ENCODE measurements around the gene HS6ST3.
"Not testable (repeated sequence)": the region's sequence is repeated elsewhere in the genome, so short reads cannot be mapped to it uniquely, and the experiment has no call there.

HS6ST3 gene

DNA sequence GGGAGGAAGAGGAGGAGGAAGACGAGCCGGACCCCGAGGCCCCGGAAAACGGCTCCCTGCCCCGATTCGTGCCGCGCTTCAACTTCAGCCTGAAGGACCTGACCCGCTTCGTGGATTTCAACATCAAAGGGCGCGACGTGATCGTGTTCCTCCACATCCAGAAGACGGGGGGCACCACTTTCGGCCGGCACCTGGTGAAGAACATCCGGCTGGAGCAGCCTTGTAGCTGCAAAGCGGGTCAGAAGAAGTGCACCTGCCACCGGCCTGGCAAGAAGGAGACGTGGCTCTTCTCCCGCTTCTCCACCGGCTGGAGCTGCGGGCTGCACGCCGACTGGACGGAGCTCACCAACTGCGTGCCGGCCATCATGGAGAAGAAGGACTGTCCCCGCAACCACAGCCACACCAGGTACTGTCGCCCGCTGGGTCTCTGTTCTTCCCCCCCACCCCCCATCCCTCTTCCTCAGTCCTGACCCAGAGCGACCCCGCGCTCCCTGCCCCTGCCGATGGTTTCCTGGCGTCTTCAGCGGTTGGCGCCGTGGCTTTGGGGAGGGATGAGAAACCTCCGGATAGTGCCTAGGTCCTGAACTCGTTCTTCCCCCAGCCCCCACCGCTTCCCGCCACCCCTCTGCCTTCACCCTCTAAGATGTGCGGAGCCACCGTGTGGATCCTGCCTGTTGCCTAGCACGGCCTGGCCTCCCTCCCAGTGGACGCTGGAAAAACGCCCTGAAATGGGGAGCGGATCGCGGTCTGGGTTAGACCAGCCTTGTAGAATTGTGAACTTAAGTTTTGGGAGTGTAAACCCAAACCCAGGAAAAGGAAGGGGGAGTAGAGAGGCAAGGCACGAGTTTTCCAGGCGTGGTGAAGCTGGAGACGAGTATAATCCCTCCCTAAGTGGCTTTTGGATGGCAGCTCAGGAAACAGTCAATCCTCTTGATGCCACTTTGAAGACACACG, 1.5 kb downstream of the HS6ST3 start:
- DNase-seq (ENCODE audit: low read depth in 2 of 2), result no peak

DNA sequence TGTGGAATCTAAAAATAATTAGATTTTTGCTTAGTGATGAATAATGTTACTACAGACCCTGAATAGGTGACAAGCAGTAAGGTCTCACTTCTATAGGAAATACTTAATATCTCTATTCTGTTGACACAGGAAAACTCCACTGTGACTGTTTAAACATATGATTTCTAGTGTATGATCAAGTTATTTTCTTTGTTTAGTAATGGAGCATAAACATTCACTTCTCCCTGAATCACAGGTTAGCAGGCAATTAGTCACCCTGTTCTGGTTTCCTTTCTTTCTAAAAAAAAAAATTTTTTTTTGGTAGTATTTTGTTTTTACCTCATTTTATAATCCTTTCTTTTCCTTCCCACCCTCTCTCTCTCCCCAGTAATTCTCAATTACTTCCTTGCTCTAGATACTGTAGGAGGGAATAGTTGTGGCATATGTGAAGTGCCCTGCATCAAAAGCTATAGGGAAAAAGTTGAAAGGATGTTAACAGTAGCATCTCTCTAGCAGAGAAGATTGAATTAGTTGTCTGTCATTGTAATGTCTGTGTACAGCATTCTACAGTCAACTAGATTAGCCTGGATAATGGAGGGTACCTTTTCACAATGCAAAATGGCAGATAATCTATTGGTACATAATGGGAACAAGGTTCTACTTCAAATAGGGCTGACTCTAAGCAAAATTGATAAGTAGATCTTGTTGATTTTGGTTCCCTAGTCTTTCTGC, 3.5 kb downstream of the HS6ST3 start:
- no peak for DNase-seq (ENCODE audit: low read depth in 2 of 2)

DNA sequence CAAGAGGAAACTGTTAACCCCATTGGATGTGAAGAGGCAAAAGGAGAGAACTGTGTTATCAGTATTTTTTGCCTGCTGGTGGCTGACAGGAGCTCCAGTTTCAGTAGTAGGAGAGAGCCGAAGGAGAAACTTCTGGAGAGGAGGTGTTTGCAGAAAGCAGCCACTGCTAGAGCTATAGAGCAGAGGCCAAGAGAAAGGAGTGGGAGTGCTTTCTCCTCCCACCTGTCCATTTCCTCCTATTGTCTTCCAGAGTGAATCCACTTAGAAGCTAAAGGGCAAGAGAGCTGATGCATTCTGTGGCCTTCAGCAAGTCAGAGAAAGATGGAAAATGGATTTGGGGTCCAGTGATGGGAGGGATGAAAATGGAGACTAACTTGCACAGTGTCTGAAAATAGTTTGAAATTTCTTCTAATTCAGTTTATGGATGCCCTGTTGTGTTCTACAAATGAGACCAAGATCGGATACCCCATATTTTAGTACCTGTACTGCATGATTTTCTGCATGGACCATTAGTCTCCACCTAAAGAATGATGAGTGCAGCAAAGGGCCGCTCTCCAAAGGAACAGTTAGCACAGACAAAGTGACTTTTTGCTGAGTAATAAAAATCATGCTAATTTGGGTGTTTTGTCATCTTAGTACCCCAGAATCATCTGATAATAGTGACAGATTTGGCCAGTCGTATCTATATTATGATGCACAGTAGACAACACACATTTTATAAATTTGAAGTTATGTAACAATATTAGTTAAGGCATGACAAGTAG, 10.7 kb downstream of the HS6ST3 start:
- no peak for DNase-seq (ENCODE audit: low read depth in 2 of 2)

DNA sequence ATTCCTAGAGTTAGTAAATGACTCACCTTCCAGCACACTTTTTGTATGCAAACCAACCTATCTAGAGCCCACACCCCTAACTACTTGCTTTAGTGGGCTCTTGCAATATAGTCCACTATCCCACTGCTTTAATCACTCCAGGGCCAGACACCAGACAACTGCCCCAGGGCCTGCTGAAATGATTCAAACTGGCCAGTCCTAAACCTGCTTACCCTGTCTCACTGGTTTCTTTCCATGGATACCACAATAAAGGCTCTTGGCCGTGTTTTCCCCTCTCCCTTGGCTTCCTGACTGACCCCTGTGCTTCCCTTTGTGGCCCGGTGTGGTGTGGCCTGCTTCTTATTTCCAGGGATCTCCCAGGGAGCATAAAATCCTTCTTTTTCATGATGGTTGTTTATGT, 14.6 kb downstream of the HS6ST3 start:
- DNase-seq (ENCODE audit: low read depth in 2 of 2), result no peak

DNA sequence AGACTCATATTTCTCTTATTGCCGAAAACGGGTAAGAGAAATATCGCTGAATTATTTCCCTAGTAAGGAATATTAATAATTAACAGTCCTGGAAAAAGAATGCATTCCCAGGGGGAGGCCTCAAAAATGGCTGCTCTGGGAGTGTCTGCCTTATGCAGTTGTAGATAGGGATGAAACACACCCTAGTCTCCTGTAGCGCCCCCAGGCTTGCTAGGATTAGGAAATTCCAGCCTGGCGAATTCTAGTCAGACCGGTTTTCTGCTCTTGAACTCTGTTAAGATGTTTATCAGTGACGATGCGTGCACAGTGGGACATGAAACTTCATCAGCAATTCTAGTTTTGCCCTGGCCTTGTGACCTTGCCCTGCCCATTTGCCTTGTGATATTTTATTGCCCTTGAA, 18.2 kb downstream of the HS6ST3 start:
- DNase-seq (ENCODE audit: low read depth in 2 of 2), result not testable (repeated sequence)

DNA sequence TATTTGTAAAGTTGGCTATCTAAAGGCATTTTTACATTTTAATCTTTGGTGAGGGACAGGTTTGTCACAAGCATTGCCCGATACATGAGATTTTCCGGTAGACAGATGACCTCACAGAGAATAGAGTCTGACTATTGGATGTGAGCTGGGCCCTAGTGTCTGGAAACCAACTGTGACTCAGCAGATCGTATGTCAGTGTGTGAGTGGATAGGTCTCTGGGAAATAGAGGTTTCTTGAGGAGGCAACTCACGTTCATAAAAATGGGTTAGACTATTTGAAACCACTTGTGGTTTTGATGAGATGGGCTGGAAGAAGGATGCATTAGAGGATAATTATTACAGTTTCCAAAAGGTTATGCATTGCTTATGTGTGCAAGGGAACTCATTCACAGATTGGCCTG, 19.2 kb downstream of the HS6ST3 start:
- DNase-seq (ENCODE audit: low read depth in 2 of 2), result no peak

DNA sequence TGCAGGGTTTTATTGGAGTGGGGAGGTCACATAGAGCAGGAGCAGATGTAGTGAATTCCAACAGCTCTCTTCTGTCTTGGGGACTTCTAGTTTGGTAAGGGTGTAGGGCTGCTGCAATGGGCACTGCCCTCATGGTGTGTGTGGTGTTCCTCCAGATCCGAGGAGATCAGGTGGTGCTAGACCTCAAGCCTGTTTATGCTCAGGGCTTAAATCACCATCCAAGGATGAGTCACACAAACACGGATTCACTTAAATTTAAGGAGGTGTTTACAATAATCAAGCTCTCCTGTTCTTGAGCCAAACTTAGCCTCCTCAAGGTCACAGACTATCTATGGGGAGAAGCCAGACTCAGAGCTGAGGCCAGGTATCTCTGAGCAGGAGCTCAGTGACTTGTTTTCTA, 23.0 kb downstream of the HS6ST3 start:
- no peak for DNase-seq (ENCODE audit: low read depth in 2 of 2)

DNA sequence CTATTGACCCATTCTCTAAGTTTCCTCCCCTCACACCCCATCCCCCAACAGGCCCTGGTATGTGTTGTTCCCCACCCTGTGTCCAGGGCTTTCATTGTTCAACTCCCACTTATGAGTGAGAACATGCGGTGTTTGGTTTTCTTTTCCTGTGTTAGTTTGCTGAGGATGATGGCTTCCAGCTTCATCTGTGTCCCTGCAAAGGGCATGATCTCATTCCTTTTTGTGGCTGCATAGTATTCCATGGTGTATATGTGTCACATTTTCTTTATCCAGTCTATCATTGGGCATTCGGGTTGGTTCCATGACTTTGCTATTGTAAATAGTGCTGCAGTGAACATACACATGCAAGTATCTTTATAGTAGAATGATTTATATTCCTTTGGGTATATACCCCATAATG, 25.5 kb downstream of the HS6ST3 start:
- not testable (repeated sequence) for DNase-seq (ENCODE audit: low read depth in 2 of 2)

DNA sequence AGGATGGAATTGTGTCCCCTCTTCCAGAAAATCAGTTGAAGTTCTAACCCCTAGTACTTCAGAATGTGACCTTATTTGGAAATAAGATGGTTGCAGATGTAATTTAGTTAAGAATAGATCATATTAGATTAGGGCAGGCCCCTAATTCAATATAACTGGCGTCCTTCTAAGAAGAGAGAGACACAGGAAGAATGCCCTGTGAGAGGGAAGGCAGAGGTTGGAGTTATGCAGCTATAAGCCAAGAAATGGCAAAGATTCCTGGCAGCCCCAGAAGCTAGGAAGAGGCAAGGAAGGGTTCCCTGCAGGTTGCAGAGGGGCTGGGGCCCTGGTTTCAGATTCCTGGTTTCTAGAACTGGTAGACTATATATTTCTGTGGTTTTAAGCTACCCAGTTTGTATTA, 30.0 kb downstream of the HS6ST3 start:
- DNase-seq (ENCODE audit: low read depth in 2 of 2), result no peak

DNA sequence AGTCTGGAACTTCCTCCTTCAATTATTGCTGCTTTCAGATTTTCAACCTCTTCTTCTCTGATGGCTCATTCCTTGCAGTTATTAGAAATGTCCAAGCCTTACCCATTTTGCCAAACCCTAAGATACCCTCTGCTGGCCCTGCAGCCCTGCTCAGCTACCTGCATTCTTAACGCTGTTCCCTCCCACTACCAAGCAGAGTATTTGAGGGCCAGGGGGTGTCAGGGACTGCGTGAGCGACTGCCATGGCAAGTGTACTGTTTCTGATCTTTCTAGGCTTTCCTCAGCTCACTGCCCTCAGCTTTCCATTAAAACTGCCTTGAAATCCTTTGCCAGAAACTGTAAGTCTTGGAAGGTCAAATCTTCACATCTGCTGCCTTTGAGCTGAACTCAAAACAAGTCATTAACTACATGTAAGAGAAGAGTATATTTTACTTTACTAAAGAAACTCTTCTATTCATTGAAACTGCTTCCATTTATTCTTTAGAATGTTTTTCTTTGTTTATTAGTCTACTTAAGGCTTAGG, 41.0 kb downstream of the HS6ST3 start:
- no peak for DNase-seq (ENCODE audit: low read depth in 2 of 2)

DNA sequence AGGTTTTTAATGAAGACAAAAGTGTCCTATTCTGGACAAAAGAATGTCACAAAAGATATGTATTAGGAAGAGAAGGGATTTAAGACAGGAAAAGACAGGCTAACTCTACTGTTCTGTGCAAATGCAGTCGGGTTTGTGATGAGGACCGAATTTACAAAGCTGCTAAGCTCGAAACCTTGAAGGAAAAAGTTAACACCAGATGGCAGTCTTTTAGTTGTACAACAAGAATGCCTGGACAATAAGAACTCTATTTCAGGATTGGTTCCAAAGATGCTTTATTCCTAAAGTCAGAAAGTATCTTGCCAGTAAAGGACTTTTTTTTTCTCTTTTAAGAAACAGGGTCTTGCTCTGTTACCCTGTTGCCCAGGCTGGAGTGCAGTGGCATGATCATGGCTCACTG, 51.1 kb downstream of the HS6ST3 start:
- no peak for DNase-seq (ENCODE audit: low read depth in 2 of 2)

DNA sequence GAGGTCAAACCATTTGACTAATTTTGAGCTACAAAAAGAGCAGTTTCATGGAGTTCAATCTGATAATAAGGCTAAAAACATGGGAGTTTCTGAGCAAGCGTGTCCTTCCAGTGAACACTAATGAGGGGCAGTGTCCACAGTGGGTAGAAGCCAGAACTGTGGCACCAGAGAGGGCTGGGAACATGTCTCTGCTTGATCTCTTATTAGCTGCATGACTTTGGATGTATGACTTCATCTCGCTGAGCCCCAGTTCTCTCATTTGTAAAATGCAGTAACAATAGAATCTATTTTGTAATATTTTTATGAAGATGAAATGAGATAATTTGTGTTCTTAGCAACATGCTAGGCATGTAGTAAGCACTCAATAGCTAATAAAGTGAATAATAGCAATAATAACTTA, 69.8 kb downstream of the HS6ST3 start:
- no peak for DNase-seq (ENCODE audit: low read depth in 2 of 2)

DNA sequence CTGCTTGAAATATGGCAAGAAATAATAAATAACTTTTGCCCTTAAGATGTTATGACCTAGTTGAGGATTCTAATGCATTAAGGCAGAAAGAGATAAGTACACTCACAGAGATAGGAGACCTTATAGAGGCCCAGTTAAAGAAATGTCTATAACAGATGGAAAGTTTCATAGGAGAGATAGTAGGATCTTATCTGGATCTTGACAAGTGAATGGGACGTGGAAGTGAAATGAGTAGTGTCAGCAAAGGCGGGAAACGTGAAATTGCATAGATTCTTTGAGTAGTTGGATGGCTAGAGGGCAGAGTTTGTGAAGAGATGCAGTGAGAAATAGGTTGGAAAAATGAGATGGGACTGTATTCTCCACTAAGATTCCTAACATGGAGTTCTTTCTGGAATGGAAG, 71.2 kb downstream of the HS6ST3 start:
- no peak for DNase-seq (ENCODE audit: low read depth in 2 of 2)

DNA sequence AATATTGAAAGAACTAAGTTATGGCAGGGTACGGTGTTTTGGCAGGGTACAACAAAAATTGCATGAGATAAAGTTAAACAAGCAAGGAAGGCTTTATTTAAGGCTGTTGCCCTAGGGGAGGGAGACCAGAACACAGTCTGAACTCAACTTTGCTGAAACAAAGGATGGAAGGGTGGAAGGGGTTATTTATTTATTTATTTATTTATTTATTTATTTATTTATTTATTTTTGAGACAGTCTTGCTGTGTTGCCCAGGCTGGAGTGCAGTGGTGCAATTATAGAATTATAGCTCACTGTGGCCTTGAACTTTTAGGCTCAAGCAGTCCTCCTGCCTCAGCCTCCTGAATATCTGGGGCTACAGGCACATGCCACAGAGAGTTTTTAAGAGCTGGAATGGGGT, 75.9 kb downstream of the HS6ST3 start:
- DNase-seq (ENCODE audit: low read depth in 2 of 2), result no peak

DNA sequence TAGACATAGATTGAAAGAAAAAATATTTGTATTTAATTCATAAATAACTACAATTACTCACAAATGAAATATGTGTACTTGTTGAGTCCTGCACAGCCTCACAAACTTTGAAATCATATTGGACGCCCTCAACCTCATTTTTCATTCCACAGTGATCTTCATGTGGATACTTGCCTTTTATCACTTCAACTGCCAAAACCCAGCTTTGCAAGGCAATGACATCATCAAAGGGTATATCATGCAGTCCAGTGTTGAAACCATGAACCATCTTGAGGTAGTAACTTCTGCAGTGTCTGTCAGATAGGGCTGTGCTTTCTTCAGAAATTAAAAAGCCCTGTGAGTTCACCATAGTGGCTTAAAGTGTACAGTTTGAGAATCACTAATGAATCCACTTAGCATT, 82.2 kb downstream of the HS6ST3 start:
- DNase-seq (ENCODE audit: low read depth in 2 of 2), result no peak

DNA sequence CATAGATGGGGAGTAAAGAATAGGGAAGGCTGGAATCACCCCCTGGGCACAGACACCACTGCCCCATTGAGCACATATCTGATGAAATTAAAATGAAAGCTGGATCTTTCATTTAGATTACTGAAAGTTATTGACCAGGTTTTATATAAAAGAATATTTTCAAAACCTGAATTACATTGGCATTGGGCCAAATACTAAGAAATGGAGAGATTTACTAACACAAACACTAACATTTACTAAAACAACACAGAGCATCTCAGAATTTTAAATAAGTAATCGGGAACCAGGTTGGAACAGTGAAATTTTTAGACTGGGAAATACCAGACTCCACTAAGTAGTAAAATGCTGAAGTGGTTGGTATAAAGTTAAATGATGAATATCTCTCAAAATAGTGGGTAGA, 88.9 kb downstream of the HS6ST3 start:
- no peak for DNase-seq (ENCODE audit: low read depth in 2 of 2)

DNA sequence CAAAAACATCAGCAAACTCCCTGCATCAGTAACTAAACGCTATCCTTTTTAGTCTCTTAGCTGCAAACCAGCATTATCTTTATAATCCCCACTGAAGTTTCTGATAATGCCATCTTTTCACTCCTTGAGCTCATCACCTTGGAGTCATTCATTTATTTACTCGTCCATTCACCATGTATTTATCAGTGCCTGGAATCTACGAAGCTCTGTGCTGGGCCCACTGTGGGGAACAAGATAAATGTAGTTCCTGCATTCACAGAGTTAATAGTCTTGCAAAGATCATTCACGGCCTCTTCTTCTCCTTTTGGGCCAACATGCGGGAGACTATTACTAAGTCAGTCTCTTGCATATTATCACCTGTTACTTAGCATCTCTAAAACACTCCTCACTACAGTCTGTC, 89.4 kb downstream of the HS6ST3 start:
- no peak for DNase-seq (ENCODE audit: low read depth in 2 of 2)

DNA sequence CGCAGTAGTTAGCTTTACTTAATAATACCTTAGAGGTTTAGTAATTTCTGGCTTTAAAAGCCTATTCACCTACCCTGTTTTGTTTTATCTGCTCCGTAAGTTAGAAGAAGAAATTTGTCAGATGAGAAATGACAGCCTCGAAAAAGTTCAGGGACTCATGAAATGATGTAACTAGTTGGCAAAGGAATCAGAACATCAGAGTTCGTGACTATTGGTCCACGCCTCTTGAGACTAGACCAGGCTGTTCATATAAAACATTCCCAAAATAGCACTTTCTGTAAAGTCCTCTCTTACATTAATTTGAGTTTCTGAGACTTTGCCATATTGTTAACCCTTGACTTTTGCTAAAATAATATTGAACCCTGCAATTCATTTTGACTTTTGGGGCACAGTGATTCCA, 92.0 kb downstream of the HS6ST3 start:
- DNase-seq (ENCODE audit: low read depth in 2 of 2), result no peak

DNA sequence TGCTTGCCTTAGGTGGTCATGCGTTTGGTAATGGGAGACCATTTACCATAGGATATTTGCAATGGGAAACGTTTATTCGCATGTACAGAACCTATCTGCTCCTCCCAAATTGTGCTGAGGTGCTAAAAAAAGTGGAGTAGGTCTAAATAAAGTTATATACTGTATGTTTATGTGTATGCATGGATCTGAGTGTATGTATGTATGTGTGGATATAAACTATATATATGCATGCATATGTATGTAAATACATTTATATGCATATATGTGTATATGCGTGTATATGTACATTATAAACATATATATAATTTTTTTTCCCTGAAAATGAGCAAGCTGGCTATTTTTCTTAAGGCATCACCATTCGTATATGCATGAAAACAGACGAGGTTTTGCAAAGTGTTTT, 95.9 kb downstream of the HS6ST3 start:
- no peak for DNase-seq (ENCODE audit: low read depth in 2 of 2)

DNA sequence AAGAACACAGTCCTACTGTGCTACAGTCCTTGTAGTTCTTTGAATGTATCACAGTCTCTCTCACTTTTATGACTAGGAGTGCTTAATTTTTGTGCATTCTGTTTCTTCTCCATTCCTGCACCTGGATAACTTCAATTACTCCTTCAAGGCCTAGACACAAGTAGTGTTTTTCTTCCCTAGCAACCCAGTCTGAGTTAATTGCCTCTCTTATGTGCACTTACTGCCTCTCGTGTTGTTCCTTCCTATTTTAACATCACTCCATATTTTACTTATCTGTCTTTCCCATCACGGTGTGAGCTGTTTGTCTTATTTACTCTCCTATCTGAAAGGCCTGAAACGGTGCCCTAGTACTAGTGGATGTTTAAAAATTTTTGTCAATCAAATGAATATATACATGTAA, 101.5 kb downstream of the HS6ST3 start:
- DNase-seq (ENCODE audit: low read depth in 2 of 2), result no peak

DNA sequence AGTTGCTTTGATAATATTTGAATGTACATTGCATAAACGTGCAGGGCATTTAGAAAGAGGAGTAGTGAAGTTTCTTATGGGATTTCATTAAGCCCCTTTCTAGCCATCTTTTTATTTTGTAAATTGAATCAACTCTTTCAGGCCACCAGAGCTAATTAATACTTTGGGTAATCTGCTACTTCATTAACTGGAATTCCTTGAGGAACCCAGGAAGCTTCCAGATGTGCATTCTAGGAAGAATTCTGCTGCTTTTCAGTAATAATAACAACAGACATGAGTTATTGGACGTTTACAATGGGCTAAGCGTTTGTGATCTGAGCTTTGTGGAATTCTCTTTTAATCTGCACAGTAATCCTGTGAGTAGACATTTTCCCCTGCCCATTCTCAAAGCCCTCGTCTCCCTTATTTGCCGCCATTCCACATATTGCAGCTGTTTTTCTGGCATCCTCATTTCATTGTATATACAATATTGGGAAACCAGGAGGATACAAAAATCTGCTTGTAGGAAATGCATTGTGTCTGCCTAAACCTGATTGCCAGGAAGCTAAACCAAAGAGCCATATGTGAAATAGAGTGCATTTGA, 103.9 kb downstream of the HS6ST3 start:
- no peak for DNase-seq (ENCODE audit: low read depth in 2 of 2)

DNA sequence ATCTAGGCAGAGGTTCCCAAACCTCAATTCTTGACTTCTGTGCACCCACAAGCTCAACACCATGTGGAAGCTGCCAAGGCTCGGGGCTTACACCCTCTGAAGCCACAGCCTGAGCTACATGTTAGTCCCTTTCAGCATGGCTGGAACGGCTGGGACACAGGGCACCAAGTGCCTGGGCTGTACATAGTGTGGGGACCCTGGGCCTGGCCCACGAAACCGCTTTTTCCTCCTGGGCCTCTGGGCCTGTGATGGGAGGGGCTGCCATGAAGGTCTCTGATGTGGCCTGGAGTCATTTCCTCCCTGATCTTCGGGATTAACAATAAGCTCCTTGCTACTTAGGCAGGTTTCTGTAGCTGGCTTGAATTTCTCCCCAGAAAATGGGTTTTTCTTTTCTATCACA, 108.1 kb downstream of the HS6ST3 start:
- DNase-seq (ENCODE audit: low read depth in 2 of 2), result no peak
